OCI-LY7 (cell line): ENCODE data around the gene CD70. TPM values are rescaled to one million over a fixed set of nuclear protein-coding genes. Genes with fewer than 3 reads are reported as not detected.
"Not testable (repeated sequence)": the region's sequence is repeated elsewhere in the genome, so short reads cannot be mapped to it uniquely, and the experiment has no call there.

ENCODE experiments used
- BruUV-seq: library from RNA; stranded (reverse); fragments of 400-500 nt; replicated peaks from 2 replicates; lab custom pipeline; 2021; lab: Mats Ljungman, UMichigan
- CTCF ChIA-PET: fragments of 300-600 bp; sonication (Branson Sonifier 250); formaldehyde crosslinking; loops from one replicate; lab custom pipeline; 2022; ENCODE audit warnings: antibody characterized with exemption; ENCODE audit not compliant: unreplicated experiment; lab: Charles Lee
- POLR2A ChIA-PET: fragments of 300-600 bp; sonication (Branson Sonifier 250); formaldehyde crosslinking; loops from one replicate; lab custom pipeline; 2022; ENCODE audit warnings: antibody characterized with exemption; lab: Charles Lee
- DNase-seq: peaks from one replicate; pipeline ENCODE4 v3.0.0-alpha.2; 2015; ENCODE audit warnings: low spot score
- H2AFZ ChIP-seq: fragments of 200-600 bp; sonication (generic), shearing (Covaris generic); 2 replicates; pipeline ENCODE4 v1.6.1; 2014; ENCODE audit warnings: mild to moderate bottlenecking, antibody characterized with exemption, low read length, moderate library complexity
- H3K27ac ChIP-seq: fragments of 200-600 bp; sonication (generic); 2 replicates; pipeline ENCODE4 v1.5.1; 2014; ENCODE audit warnings: mixed run types, low read depth, mild to moderate bottlenecking, moderate library complexity, low read length, inconsistent platforms; ENCODE audit not compliant: poor library complexity, severe bottlenecking
- H3K36me3 ChIP-seq: fragments of 200-600 bp; sonication (generic); 2 replicates; pipeline ENCODE4 v1.6.1; 2014; ENCODE audit warnings: mild to moderate bottlenecking, antibody characterized with exemption, low read length, moderate library complexity, mixed read lengths; ENCODE audit not compliant: insufficient read depth
- H3K4me1 ChIP-seq: fragments of 200-600 bp; sonication (generic); 2 replicates; pipeline ENCODE4 v1.5.1; 2014; ENCODE audit warnings: mild to moderate bottlenecking, low read length; ENCODE audit not compliant: insufficient read depth, poor library complexity, severe bottlenecking
- H3K4me2 ChIP-seq: fragments of 200-600 bp; sonication (generic); 2 replicates; pipeline ENCODE4 v1.6.1; 2014; ENCODE audit warnings: mild to moderate bottlenecking, low read length
- H3K4me3 ChIP-seq: fragments of 200-600 bp; sonication (generic); 2 replicates; pipeline ENCODE4 v1.5.1; 2014; ENCODE audit warnings: mild to moderate bottlenecking, low read depth, low read length; ENCODE audit not compliant: poor library complexity, severe bottlenecking
- H3K79me2 ChIP-seq: fragments of 200-600 bp; sonication (generic); 2 replicates; pipeline ENCODE4 v1.6.1; 2016; ENCODE audit warnings: low read depth, mild to moderate bottlenecking, low read length, moderate library complexity, mixed read lengths; ENCODE audit not compliant: insufficient read depth
- H3K9me2 ChIP-seq: fragments of 200-600 bp; sonication (generic); 2 replicates; pipeline ENCODE4 v1.6.1; 2016; ENCODE audit warnings: mild to moderate bottlenecking, low read length, mixed read lengths; ENCODE audit not compliant: insufficient read depth
- H3K9me3 ChIP-seq: fragments of 200-600 bp; sonication (generic); 2 replicates; pipeline ENCODE4 v1.6.1; 2014; ENCODE audit warnings: mild to moderate bottlenecking, mixed run types, low read length, mixed read lengths
- H4K20me1 ChIP-seq: fragments of 200-600 bp; sonication (generic); 2 replicates; pipeline ENCODE4 v1.6.1; 2014; ENCODE audit warnings: mild to moderate bottlenecking, antibody characterized with exemption, low read length, moderate library complexity, mixed read lengths; ENCODE audit not compliant: insufficient read depth
- CTCF ChIP-seq: fragments of 200-600 bp; sonication (generic); conservative IDR thresholded peaks from 2 replicates; pipeline ENCODE4 v1.5.1; 2014; ENCODE audit warnings: mild to moderate bottlenecking, antibody characterized with exemption, low read length, moderate library complexity, mixed read lengths
- EZH2phosphoT487 ChIP-seq: fragments of 200-600 bp; sonication (generic); IDR thresholded peaks from 2 replicates; pipeline ENCODE4 v1.6.1; 2018; ENCODE audit warnings: low read depth, borderline replicate concordance, mild to moderate bottlenecking, mixed run types, antibody characterized with exemption, low read length, moderate library complexity, mixed read lengths
- intact Hi-C: fragments of 100-400 bp; cut with micrococcal nuclease; formaldehyde crosslinking; loops from one replicate; pipeline ENCODE4 v1.10.0; 2022; ENCODE audit not compliant: unreplicated experiment
- total RNA-seq, 2 experiments: library from RNA; depleted of rRNA in 1 of 2; stranded (reverse); fragments of >200 nt in 1 of 2; shearing (Covaris generic) in 1 of 2; gene quantifications; 2 replicates each; pipeline ENCODE4 v1.2.3, GENCODE V29; 2014 to 2022

The CD70 gene
- total RNA-seq, 2 experiments from 2014 or later = 88.2 to 165 TPM

GRCh38 chr19:6564393-6564792 lies 26.6 kb downstream of the CD70 start:
- ChIA-PET POLR2A (no interaction called here), CTCF (no interaction called here)
- BruUV-seq = no TSS peak

GRCh38 chr19:6562437-6562836 lies 28.5 kb downstream of the CD70 start:
- POLR2A ChIA-PET = interaction anchor here (1.2 kb wide), 1 partner anchor 46 kb away, joined by 3 read pairs; no protein-coding TSS in a partner anchor

More at GRCh38 chr19:6564393-6564792, 26.6 kb downstream of the CD70 start:
- DNase-seq = peak; percentile 42
- Histone ChIP-seq H3K36me3 (no peaks in the 10 kb centered on the region; the same call in 1 of the 2 replicates), H2AFZ (no peak overlapping the region), H4K20me1 (no peaks in the 10 kb centered on the region), H3K9me3 (peaks cover 34% of the 10 kb centered on the region), H3K4me1 (no peaks in the 10 kb centered on the region), H3K79me2 (no peaks in the 10 kb centered on the region), H3K4me2 (no peak overlapping the region), H3K27ac (no peak overlapping the region), H3K4me3 (no peak overlapping the region), H3K9me2 (no peaks in the 10 kb centered on the region)
- intact Hi-C loops = no loop called here
- TF ChIP-seq EZH2phosphoT487 (no peak), CTCF (no peak)

More at GRCh38 chr19:6562437-6562836, 28.5 kb downstream of the CD70 start:
- TF ChIP-seq CTCF = peak; percentile 72
- H3K4me2 ChIP-seq, DNase-seq, CTCF ChIA-PET, intact Hi-C loops, H4K20me1 ChIP-seq, H3K4me1 ChIP-seq, BruUV-seq, H3K27ac ChIP-seq, H3K36me3 ChIP-seq, H3K4me3 ChIP-seq, H2AFZ ChIP-seq, H3K9me2 ChIP-seq, H3K79me2 ChIP-seq: not testable (repeated sequence)
- peaks cover 24% of the 10 kb centered on the region for H3K9me3 ChIP-seq
